Natural killer cell (primary cell): Measurements from ENCODE around the gene CDNF. TPM values are rescaled to one million over a fixed set of nuclear protein-coding genes. Genes with fewer than 3 reads are reported as not detected.
A peak's percentile ranks its signal among the peaks of the same experiment; 100 is the strongest.

Experiments used
- ATAC-seq, 3 donors: fragments of 150-1000 bp in 2 of 3; fragments of 200-7000 bp in 1 of 3; cut with Tn5 transposase; 1 replicate in 1 of 3; 2 replicates in 2 of 3; pipeline ENCODE4 v1.10.0; 2021; ENCODE audit warnings: mild to moderate bottlenecking in 2 of 3, moderate library complexity in 2 of 3
- DNase-seq, 2 donors: peaks; one replicate each; pipeline versions ENCODE4 v3.0.0 to v3.0.0-alpha.2; 2013 to 2021; ENCODE audit warnings: mixed read lengths in 1 of 2
- H3K27ac ChIP-seq: one replicate; pipeline ENCODE4 v1.5.1; 2013; ENCODE audit warnings: mild to moderate bottlenecking, low read length
- H3K27me3 ChIP-seq: one replicate; pipeline ENCODE4 v1.6.1; 2013; ENCODE audit warnings: low read length; ENCODE audit not compliant: control insufficient read depth, insufficient read depth
- H3K36me3 ChIP-seq: one replicate; pipeline ENCODE4 v1.6.1; 2013; ENCODE audit warnings: low read length; ENCODE audit not compliant: control insufficient read depth, insufficient read depth
- H3K4me1 ChIP-seq: one replicate; pipeline ENCODE4 v1.6.1; 2013; ENCODE audit warnings: low read length; ENCODE audit not compliant: control insufficient read depth, insufficient read depth
- H3K4me3 ChIP-seq: one replicate; pipeline ENCODE4 v1.5.1; 2013; ENCODE audit warnings: low read length
- H3K9me3 ChIP-seq: one replicate; pipeline ENCODE4 v1.6.1; 2013; ENCODE audit warnings: low read length; ENCODE audit not compliant: control insufficient read depth, insufficient read depth
- H3K27ac Mint-ChIP-seq, 2 donors: one replicate each; pipeline ENCODE4 v1.8.0; 2022; ENCODE audit warnings: mild to moderate bottlenecking in 2 of 2, mixed read lengths in 2 of 2, moderate library complexity in 1 of 2
- H3K27me3 Mint-ChIP-seq, 2 donors: one replicate each; pipeline ENCODE4 v1.8.0; 2022; ENCODE audit warnings: low read depth in 2 of 2, mixed read lengths in 2 of 2
- H3K36me3 Mint-ChIP-seq: one replicate; pipeline ENCODE4 v1.8.0; 2022; ENCODE audit warnings: mixed read lengths
- H3K4me1 Mint-ChIP-seq, 2 donors: one replicate each; pipeline ENCODE4 v1.8.0; 2022; ENCODE audit warnings: mixed read lengths in 2 of 2
- H3K4me3 Mint-ChIP-seq: one replicate; pipeline ENCODE4 v1.8.0; 2022; ENCODE audit warnings: mild to moderate bottlenecking, moderate library complexity, mixed read lengths
- H3K9me3 Mint-ChIP-seq, 2 donors: one replicate each; pipeline ENCODE4 v1.8.0; 2022; ENCODE audit warnings: mixed read lengths in 2 of 2
- CTCF ChIP-seq: fragments of 200-600 bp; IDR thresholded peaks from one replicate; pipeline ENCODE4 v1.8.0; 2022; ENCODE audit warnings: antibody characterized with exemption
- WGBS: methylation state at CpG from one replicate; pipeline ENCODE4 v1.1.7; 2013; ENCODE audit warnings: missing lambda C conversion rate; ENCODE audit not compliant: insufficient coverage; 5-methylcytosine and 5-hydroxymethylcytosine counted together
- intact Hi-C: fragments of 100-400 bp; cut with micrococcal nuclease; formaldehyde crosslinking; loops from one replicate; pipeline ENCODE4 v1.14.2; 2022
- total RNA-seq, 4 donors: library from RNA; stranded (reverse); fragments of 120-200 nt in 1 of 4; gene quantifications; one replicate each; pipeline versions ENCODE4 v1.2.3 to v1.2.4, GENCODE V29; 2013 to 2022

The CDNF gene
- total RNA-seq, 3 donors from 2014 or later (not counting 1 experiment from before 2014, with no cell fraction given) = 1.8 to 2.2 (median 1.9) TPM

GRCh38 chr10:14837003-14837756 lies 657 bp downstream of the CDNF start:
- Mint-ChIP-seq H3K4me1 (peaks cover 15 to 27% of the 10 kb centered on the region in 2 donors), H3K36me3 (no peaks in the 10 kb centered on the region), H3K27ac (peak overlapping the region; percentile 91 to 98), H3K9me3 (no peaks in the 10 kb centered on the region), H3K27me3 (no peaks in the 10 kb centered on the region), H3K4me3 (peak overlapping the region; percentile 95)
- H3K4me1 ChIP-seq = peaks cover 20% of the 10 kb centered on the region
- WGBS = 30% methylated on average over 14 of the region's 14 CpGs
- peaks cover 12% of the 10 kb centered on the region for H3K36me3 ChIP-seq
- no peaks in the 10 kb centered on the region for H3K27me3 ChIP-seq
- DNase-seq (no peak), ATAC-seq (no peak)
- intact Hi-C loops = loop anchor here (5.0 kb wide), 5 partner anchors 115 to 340 kb away; partner anchors contain the start of gene DCLRE1C
- no peaks in the 10 kb centered on the region for H3K9me3 ChIP-seq
- peak overlapping the region; percentile 80 for H3K27ac ChIP-seq
- H3K4me3 ChIP-seq = peak overlapping the region; percentile 95
- TF ChIP-seq CTCF = no peak

GRCh38 chr10:14836208-14836607 lies 1.6 kb downstream of the CDNF start:
- WGBS = 100% methylated on average over 1 of the region's 2 CpGs
- Histone ChIP-seq H3K27me3 (no peaks in the 10 kb centered on the region), H3K27ac (no peak overlapping the region), H3K4me3 (no peak overlapping the region), H3K36me3 (peaks cover 3% of the 10 kb centered on the region), H3K4me1 (peaks cover 20% of the 10 kb centered on the region), H3K9me3 (no peaks in the 10 kb centered on the region)
- intact Hi-C loops = loop anchor here (5.0 kb wide), 5 partner anchors 116 to 339 kb away; partner anchors contain the start of gene DCLRE1C
- Mint-ChIP-seq H3K4me1 (peaks cover 15 to 24% of the 10 kb centered on the region in 2 donors), H3K27me3 (no peaks in the 10 kb centered on the region), H3K27ac (peak overlapping the region in 1 of 2 donors; percentile 91), H3K9me3 (no peaks in the 10 kb centered on the region), H3K36me3 (no peaks in the 10 kb centered on the region), H3K4me3 (peak overlapping the region; percentile 95)
- no peak for TF ChIP-seq CTCF
- DNase-seq (no peak), ATAC-seq (no peak)

- TF ChIP-seq CTCF = no peak
- H3K4me1 Mint-ChIP-seq = peaks cover 6 to 11% of the 10 kb centered on the region in 2 donors
Measured at GRCh38 chr10:14833106-14833505, 4.7 kb downstream of the CDNF start.

More at GRCh38 chr10:14833106-14833505, 4.7 kb downstream of the CDNF start:
- Histone ChIP-seq H3K27me3 (no peaks in the 10 kb centered on the region), H3K4me3 (no peak overlapping the region), H3K9me3 (no peaks in the 10 kb centered on the region), H3K4me1 (peaks cover 12% of the 10 kb centered on the region), H3K27ac (no peak overlapping the region), H3K36me3 (no peaks in the 10 kb centered on the region)
- H3K9me3 Mint-ChIP-seq = no peaks in the 10 kb centered on the region
- no peak overlapping the region for H3K4me3 Mint-ChIP-seq
- H3K27ac Mint-ChIP-seq = no peak overlapping the region
- ATAC-seq (no peak), DNase-seq (no peak)
- no peaks in the 10 kb centered on the region for H3K27me3 Mint-ChIP-seq
- H3K36me3 Mint-ChIP-seq = no peaks in the 10 kb centered on the region
- intact Hi-C loops = no loop called here
- 90% methylated on average over 3 of the region's 3 CpGs for WGBS
